GM12878 (cell line): ENCODE data around the gene ARID4B. TPM values are rescaled to one million over a fixed set of nuclear protein-coding genes. Genes with fewer than 3 reads are reported as not detected.

Source experiments
- ATAC-seq: fragments of 200-7000 bp; cut with Tn5 transposase; 3 replicates; pipeline ENCODE4 v1.9.1; 2020; ENCODE audit warnings: mild to moderate bottlenecking, moderate library complexity
- BruUV-seq: library from RNA; stranded (reverse); fragments of 400-500 nt; replicated peaks from 2 replicates; lab custom pipeline; 2021; lab: Mats Ljungman, UMichigan
- CTCF ChIA-PET: fragments of 300-600 bp; sonication (Branson Sonifier 250); formaldehyde crosslinking; extraction: SDS; loops from one replicate; lab custom pipeline; 2021; ENCODE audit warnings: inconsistent platforms; lab: Yijun Ruan, JAX
- POLR2A ChIA-PET: fragments of 350-600 bp; formaldehyde crosslinking; extraction: SDS; loops from one replicate; lab custom pipeline; 2021; ENCODE audit warnings: inconsistent platforms; lab: Charles Lee
- RAD21 ChIA-PET: fragments of 300-600 bp; sonication (Branson Sonifier 250); formaldehyde crosslinking; loops from one replicate; lab custom pipeline; 2023; ENCODE audit warnings: antibody characterized with exemption; ENCODE audit not compliant: unreplicated experiment; lab: Charles Lee
- SMC1A ChIA-PET: fragments of 300-600 bp; sonication (Branson Sonifier 250); formaldehyde crosslinking; loops from one replicate; lab custom pipeline; 2023; ENCODE audit not compliant: unreplicated experiment, uncharacterized antibody; lab: Charles Lee
- DNase-seq: peaks from one replicate; pipeline ENCODE4 v3.0.0-alpha.2; 2011; ENCODE audit warnings: low read depth, low spot score
- FAIRE-seq: peaks from 3 replicates; lab custom pipeline; 2011; peaks lifted over from hg19 to GRCh38; lab: Jason Lieb, UNC
- H2AFZ ChIP-seq: 2 replicates; pipeline ENCODE4 v1.6.0; 2011; ENCODE audit warnings: low read depth, low read length, control low read depth; ENCODE audit not compliant: control insufficient read depth
- H3K27ac ChIP-seq: 2 replicates; pipeline ENCODE4 v1.5.1; 2011; ENCODE audit warnings: control low read depth; ENCODE audit not compliant: control insufficient read depth, insufficient read depth
- H3K27me3 ChIP-seq, 2 experiments: replicated peaks in 1 of 2; 2 replicates each; pipeline versions ENCODE4 v1.6.0 to v1.6.1; 2011; ENCODE audit warnings: low read length in 1 of 2; ENCODE audit not compliant: control insufficient read depth in 2 of 2, insufficient read depth in 2 of 2
- H3K36me3 ChIP-seq, 2 experiments: 2 replicates each; pipeline ENCODE4 v1.5.1; 2011; ENCODE audit warnings: low read length in 1 of 2; ENCODE audit not compliant: control insufficient read depth in 2 of 2, insufficient read depth in 2 of 2
- H3K4me1 ChIP-seq: 2 replicates; pipeline ENCODE4 v1.6.1; 2011; ENCODE audit warnings: mild to moderate bottlenecking, low read length, moderate library complexity, mixed read lengths; ENCODE audit not compliant: control insufficient read depth, insufficient read depth
- H3K4me2 ChIP-seq: 2 replicates; pipeline ENCODE4 v1.6.0; 2011; ENCODE audit warnings: control low read depth; ENCODE audit not compliant: control insufficient read depth, insufficient read depth
- H3K4me3 ChIP-seq: fragments of 200-600 bp; sonication (generic); 2 replicates; pipeline ENCODE4 v1.5.1; 2016
- H3K79me2 ChIP-seq: 2 replicates; pipeline ENCODE4 v1.6.0; 2011; ENCODE audit warnings: low read length; ENCODE audit not compliant: control insufficient read depth, insufficient read depth
- H3K9ac ChIP-seq: 2 replicates; pipeline ENCODE4 v1.8.0; 2011; ENCODE audit warnings: low read length, control low read depth, mixed read lengths; ENCODE audit not compliant: control insufficient read depth, insufficient read depth
- H3K9me3 ChIP-seq: replicated peaks from 3 replicates; pipeline ENCODE4 v1.5.1; 2011; ENCODE audit warnings: mild to moderate bottlenecking, low read length; ENCODE audit not compliant: control insufficient read depth, insufficient read depth
- H4K20me1 ChIP-seq: 2 replicates; pipeline ENCODE4 v1.6.0; 2011; ENCODE audit not compliant: control insufficient read depth, insufficient read depth
- ASH2L ChIP-seq: fragments of 300-600, 200-600 bp; sonication (generic); IDR thresholded peaks from 2 replicates; pipeline ENCODE4 v1.6.1; 2017; ENCODE audit warnings: low read depth, mild to moderate bottlenecking, borderline replicate concordance
- DPF2 ChIP-seq: fragments of 450-650 bp; IDR thresholded peaks from 2 replicates; pipeline ENCODE4 v1.6.1; 2017; ENCODE audit warnings: mild to moderate bottlenecking
- EZH2 ChIP-seq: IDR thresholded peaks from 2 replicates; pipeline ENCODE4 v1.6.1; 2012; ENCODE audit warnings: low read depth, mild to moderate bottlenecking, control low read depth, inconsistent platforms, low read length, borderline replicate concordance; ENCODE audit not compliant: control insufficient read depth
- GABPA ChIP-seq: IDR thresholded peaks from 2 replicates; pipeline ENCODE4 v1.6.1; 2014; ENCODE audit warnings: antibody characterized with exemption, low read depth, mild to moderate bottlenecking, inconsistent platforms
- IKZF1 ChIP-seq: fragments of 450-650 bp; conservative IDR thresholded peaks from 2 replicates; pipeline ENCODE4 v1.6.1; 2017; ENCODE audit warnings: antibody characterized with exemption, mild to moderate bottlenecking
- JUND ChIP-seq: IDR thresholded peaks from 2 replicates; pipeline ENCODE4 v1.6.1; 2012; ENCODE audit warnings: low read depth, mild to moderate bottlenecking, low read length, improper control_type of control experiment, moderate library complexity
- KLF5 ChIP-seq: fragments of 450-650 bp; IDR thresholded peaks from 2 replicates; pipeline ENCODE4 v1.6.1; 2014; ENCODE audit warnings: mild to moderate bottlenecking; ENCODE audit not compliant: partially characterized antibody
- SKIL ChIP-seq: fragments of 450-650 bp; IDR thresholded peaks from 2 replicates; pipeline ENCODE4 v1.6.1; 2017; ENCODE audit warnings: mild to moderate bottlenecking, low read depth, inconsistent platforms; ENCODE audit not compliant: poor library complexity, severe bottlenecking
- SMAD1 ChIP-seq: fragments of 450-650 bp; IDR thresholded peaks from 2 replicates; pipeline ENCODE4 v1.6.1; 2018; ENCODE audit warnings: mild to moderate bottlenecking, low read depth; ENCODE audit not compliant: partially characterized antibody
- SP1 ChIP-seq: IDR thresholded peaks from one replicate; pipeline ENCODE4 v1.6.1; 2011; ENCODE audit warnings: low read depth, low read length
- SPI1 ChIP-seq: IDR thresholded peaks from 2 replicates; pipeline ENCODE4 v1.6.1; 2011; ENCODE audit warnings: low read depth, mild to moderate bottlenecking, low read length, moderate library complexity, borderline replicate concordance; ENCODE audit not compliant: insufficient read depth
- ZNF217 ChIP-seq: fragments of 450-650 bp; IDR thresholded peaks from 2 replicates; pipeline ENCODE4 v1.6.1; 2017; ENCODE audit warnings: antibody characterized with exemption, mild to moderate bottlenecking
- WGBS: methylation state at CpG from one replicate; pipeline ENCODE4 v1.1.6; 2016; ENCODE audit warnings: low lambda C conversion rate; ENCODE audit not compliant: insufficient replicate concordance, insufficient coverage; ENCODE audit errors: missing lambda C conversion rate; 5-methylcytosine and 5-hydroxymethylcytosine counted together
- in situ Hi-C: fragments of 300-500 bp; cut with MboI; formaldehyde crosslinking; loops from 9 replicates; pipeline ENCODE4 v1.14.3; 2018; ENCODE audit warnings: mixed read lengths
- intact Hi-C: fragments of 100-400 bp; cut with micrococcal nuclease; formaldehyde crosslinking; loops from one replicate; pipeline ENCODE4 v1.14.2; 2022; ENCODE audit not compliant: unreplicated experiment
- polyA plus RNA-seq, 11 experiments: library from polyadenylated mRNA; depleted of rRNA in 4 of 11; unstranded in 6 of 11; stranded (reverse) in 5 of 11; fragments of >200 nt; fragmentation: Nextera tagmentation in 4 of 11; fragmentation: Illumina TruSeq in 1 of 11; extraction: Ambion mirVana in 4 of 11; extraction: Trizol in 1 of 11; gene quantifications; 1 replicate in 1 of 11; 2 replicates in 10 of 11; pipeline versions ENCODE4 v1.2.1 to v1.2.3, GENCODE V29; 2011 to 2016; ENCODE audit warnings: inconsistent platforms in 2 of 11, missing spikeins in 2 of 11, low read depth in 1 of 11
- total RNA-seq, 4 experiments: library from RNA; depleted of rRNA in 3 of 4; stranded (reverse); fragments of >200 nt in 3 of 4; fragmentation: Illumina TruSeq in 1 of 4; extraction: Trizol in 1 of 4; gene quantifications; 2 replicates each; pipeline versions ENCODE4 v1.2.1 to v1.2.3, GENCODE V29; 2013 to 2021
- TF ChIP-seq, protein P1 (sequence below): fragments of 450-650 bp; IDR thresholded peaks from 2 replicates; pipeline ENCODE4 v1.6.1; 2017; ENCODE audit warnings: borderline replicate concordance
- TF ChIP-seq, protein P2 (sequence below): IDR thresholded peaks from 2 replicates; pipeline ENCODE4 v1.6.1; 2011; ENCODE audit warnings: borderline replicate concordance, low read depth, mild to moderate bottlenecking, moderate library complexity, mixed read lengths, low read length; ENCODE audit not compliant: insufficient read depth; ENCODE audit errors: extremely low read length
- TF ChIP-seq, protein P3 (sequence below): IDR thresholded peaks from 2 replicates; pipeline ENCODE4 v1.6.1; 2012; ENCODE audit warnings: low read depth, low read length, improper control_type of control experiment

The ARID4B gene
- total and polyA plus RNA-seq, 10 of the 15 experiments (the other 5 are each of a cell fraction or from before 2014, with no cell fraction given): 13.6 to 39.1 (median 28.0) TPM

DNA sequence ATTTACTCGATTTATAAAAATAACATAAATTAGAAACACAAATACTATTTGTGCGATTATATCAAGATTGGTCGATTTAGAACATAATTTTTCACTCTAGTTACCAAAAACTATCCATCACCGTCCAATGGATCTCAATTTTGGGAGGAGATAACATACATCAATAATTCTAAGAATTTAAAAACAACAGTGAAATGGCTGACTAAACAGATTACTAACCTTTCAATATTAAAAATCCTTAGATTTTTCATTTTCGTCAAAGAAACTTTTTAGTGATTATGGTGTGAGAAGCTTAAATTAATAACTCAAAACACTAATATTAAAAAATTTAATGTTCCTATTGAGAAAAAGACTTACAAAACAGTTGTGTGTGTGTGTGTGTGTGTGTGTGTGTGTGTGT is 91.9 kb downstream of the ARID4B start (continued):
- TF ChIP-seq SP1 (no peak), SMAD1 (no peak), SPI1 (no peak), GABPA (no peak)
- TF ChIP-seq, protein P1, sequence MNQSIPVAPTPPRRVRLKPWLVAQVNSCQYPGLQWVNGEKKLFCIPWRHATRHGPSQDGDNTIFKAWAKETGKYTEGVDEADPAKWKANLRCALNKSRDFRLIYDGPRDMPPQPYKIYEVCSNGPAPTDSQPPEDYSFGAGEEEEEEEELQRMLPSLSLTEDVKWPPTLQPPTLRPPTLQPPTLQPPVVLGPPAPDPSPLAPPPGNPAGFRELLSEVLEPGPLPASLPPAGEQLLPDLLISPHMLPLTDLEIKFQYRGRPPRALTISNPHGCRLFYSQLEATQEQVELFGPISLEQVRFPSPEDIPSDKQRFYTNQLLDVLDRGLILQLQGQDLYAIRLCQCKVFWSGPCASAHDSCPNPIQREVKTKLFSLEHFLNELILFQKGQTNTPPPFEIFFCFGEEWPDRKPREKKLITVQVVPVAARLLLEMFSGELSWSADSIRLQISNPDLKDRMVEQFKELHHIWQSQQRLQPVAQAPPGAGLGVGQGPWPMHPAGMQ: no peak
- TF ChIP-seq, protein P2, sequence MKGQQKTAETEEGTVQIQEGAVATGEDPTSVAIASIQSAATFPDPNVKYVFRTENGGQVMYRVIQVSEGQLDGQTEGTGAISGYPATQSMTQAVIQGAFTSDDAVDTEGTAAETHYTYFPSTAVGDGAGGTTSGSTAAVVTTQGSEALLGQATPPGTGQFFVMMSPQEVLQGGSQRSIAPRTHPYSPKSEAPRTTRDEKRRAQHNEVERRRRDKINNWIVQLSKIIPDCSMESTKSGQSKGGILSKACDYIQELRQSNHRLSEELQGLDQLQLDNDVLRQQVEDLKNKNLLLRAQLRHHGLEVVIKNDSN: no peak

- no peak overlapping the region for H3K4me2 ChIP-seq
- POLR2A ChIA-PET: interaction anchor here (0.6 to 0.9 kb wide), 3 partner anchors 13 to 237 kb away, joined by 3 to 7 read pairs (median 7); no protein-coding TSS in a partner anchor
- H4K20me1 ChIP-seq: no peaks in the 10 kb centered on the region
- in situ Hi-C loops: no loop called here
- ATAC-seq: no peak
- no peaks in the 10 kb centered on the region for H3K9me3 ChIP-seq
- H3K79me2 ChIP-seq: no peaks in the 10 kb centered on the region
- H3K4me3 ChIP-seq: no peak overlapping the region
- H3K9ac ChIP-seq: no peak overlapping the region
- SMC1A ChIA-PET: interaction anchor here (0.8 to 1.4 kb wide), 6 partner anchors 10 to 186 kb away, joined by 3 to 6 read pairs (median 4); no protein-coding TSS in a partner anchor
- BruUV-seq: no TSS peak
- FAIRE-seq: no peak
- no peak overlapping the region for H2AFZ ChIP-seq
- H3K27ac ChIP-seq: no peak overlapping the region
- RAD21 ChIA-PET: interaction anchor here (0.6 to 1.5 kb wide), 4 partner anchors 10 to 187 kb away, joined by 3 to 4 read pairs (median 3); partner anchors contain the start of gene RBM34
- no peaks in the 10 kb centered on the region for H3K4me1 ChIP-seq
- WGBS: 97% methylated on average over 2 of the region's 2 CpGs
- no peak for DNase-seq
- TF ChIP-seq EZH2 (no peak), SKIL (no peak), DPF2 (no peak), JUND (no peak), ASH2L (no peak), ZNF217 (no peak), IKZF1 (no peak), KLF5 (no peak), GABPA (no peak)
- TF ChIP-seq, protein P3, sequence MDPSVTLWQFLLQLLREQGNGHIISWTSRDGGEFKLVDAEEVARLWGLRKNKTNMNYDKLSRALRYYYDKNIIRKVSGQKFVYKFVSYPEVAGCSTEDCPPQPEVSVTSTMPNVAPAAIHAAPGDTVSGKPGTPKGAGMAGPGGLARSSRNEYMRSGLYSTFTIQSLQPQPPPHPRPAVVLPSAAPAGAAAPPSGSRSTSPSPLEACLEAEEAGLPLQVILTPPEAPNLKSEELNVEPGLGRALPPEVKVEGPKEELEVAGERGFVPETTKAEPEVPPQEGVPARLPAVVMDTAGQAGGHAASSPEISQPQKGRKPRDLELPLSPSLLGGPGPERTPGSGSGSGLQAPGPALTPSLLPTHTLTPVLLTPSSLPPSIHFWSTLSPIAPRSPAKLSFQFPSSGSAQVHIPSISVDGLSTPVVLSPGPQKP: no peak
- TF ChIP-seq, protein P2: no peak
- CTCF ChIA-PET: interaction anchor here (1.0 kb wide), 1 partner anchor 187 kb away, joined by 3 read pairs; no protein-coding TSS in a partner anchor
- H3K27me3 ChIP-seq: no peaks in the 10 kb centered on the region
- peaks cover 6 to 32% of the 10 kb centered on the region in 2 experiments for H3K36me3 ChIP-seq
- intact Hi-C loops: no loop called here
Observed at GRCh38 chr1:235229868-235230267, 98.1 kb downstream of the ARID4B start.
